Glomerular endothelial cell (primary cell): ENCODE measurements around the gene NLRP12. TPM values are rescaled to one million over a fixed set of nuclear protein-coding genes. Genes with fewer than 3 reads are reported as not detected.
"Not testable (repeated sequence)": the region's sequence is repeated elsewhere in the genome, so short reads cannot be mapped to it uniquely, and the experiment has no call there.

Source experiments
- DNase-seq: peaks from one replicate; pipeline ENCODE4 v3.0.0-alpha.2; 2011; ENCODE audit warnings: low read depth, low spot score; ENCODE audit errors: extremely low read depth
- total RNA-seq: library from RNA; depleted of rRNA; stranded (reverse); fragments of >200 nt; gene quantifications from 2 replicates; pipeline ENCODE4 v1.2.3, GENCODE V29; 2015

Gene NLRP12, protein sequence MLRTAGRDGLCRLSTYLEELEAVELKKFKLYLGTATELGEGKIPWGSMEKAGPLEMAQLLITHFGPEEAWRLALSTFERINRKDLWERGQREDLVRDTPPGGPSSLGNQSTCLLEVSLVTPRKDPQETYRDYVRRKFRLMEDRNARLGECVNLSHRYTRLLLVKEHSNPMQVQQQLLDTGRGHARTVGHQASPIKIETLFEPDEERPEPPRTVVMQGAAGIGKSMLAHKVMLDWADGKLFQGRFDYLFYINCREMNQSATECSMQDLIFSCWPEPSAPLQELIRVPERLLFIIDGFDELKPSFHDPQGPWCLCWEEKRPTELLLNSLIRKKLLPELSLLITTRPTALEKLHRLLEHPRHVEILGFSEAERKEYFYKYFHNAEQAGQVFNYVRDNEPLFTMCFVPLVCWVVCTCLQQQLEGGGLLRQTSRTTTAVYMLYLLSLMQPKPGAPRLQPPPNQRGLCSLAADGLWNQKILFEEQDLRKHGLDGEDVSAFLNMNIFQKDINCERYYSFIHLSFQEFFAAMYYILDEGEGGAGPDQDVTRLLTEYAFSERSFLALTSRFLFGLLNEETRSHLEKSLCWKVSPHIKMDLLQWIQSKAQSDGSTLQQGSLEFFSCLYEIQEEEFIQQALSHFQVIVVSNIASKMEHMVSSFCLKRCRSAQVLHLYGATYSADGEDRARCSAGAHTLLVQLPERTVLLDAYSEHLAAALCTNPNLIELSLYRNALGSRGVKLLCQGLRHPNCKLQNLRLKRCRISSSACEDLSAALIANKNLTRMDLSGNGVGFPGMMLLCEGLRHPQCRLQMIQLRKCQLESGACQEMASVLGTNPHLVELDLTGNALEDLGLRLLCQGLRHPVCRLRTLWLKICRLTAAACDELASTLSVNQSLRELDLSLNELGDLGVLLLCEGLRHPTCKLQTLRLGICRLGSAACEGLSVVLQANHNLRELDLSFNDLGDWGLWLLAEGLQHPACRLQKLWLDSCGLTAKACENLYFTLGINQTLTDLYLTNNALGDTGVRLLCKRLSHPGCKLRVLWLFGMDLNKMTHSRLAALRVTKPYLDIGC
- 1.1 and 2.6 TPM in 2 replicates for total RNA-seq

- no peak for DNase-seq
Measured at GRCh38 chr19:53824134-53824611, at the start of gene NLRP12. TSS of gene NLRP12 (minus strand) at chr19:53824314. CDS start at chr19:53824174, 140 bp downstream.

GRCh38 chr19:53872762-53873161 lies 48.6 kb upstream of the NLRP12 start:
- DNase-seq: no peak

- no peak for DNase-seq
Measured at GRCh38 chr19:53871454-53871853, 47.3 kb upstream of the NLRP12 start.

DNA sequence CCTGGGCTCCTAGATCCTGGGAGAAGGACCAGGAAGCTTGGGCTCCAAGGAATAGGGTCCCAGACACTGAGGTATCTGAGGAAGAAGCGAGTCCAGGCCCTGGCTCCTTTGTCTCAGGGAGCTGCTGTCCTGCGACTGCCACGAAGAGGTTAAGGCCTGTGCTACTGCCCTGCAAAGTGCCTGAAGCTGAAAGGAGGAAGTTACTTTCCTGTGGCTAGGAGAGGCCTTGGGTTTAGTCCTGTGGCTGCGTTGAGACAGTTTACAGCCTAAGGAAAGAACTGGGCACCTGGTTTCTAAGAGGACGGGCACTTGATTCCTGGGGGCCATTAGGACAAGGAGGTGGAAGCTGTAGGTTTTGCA lies 46.4 kb upstream of the NLRP12 start:
- DNase-seq: no peak

- not testable (repeated sequence) for DNase-seq
Measured at GRCh38 chr19:53869805-53870484, 45.8 kb upstream of the NLRP12 start.

GRCh38 chr19:53868892-53869804 lies 45.0 kb upstream of the NLRP12 start:
- DNase-seq: no peak

GRCh38 chr19:53868091-53868891 lies 44.2 kb upstream of the NLRP12 start:
- no peak for DNase-seq

- peak; percentile 87 for DNase-seq
Measured at GRCh38 chr19:53867225-53868090, 43.3 kb upstream of the NLRP12 start, which contains the start of gene MYADM. TSS of gene MYADM (plus strand) at chr19:53867883. CDS start at chr19:53873530, 5,647 bp downstream.

GRCh38 chr19:53866865-53867224 lies 42.7 kb upstream of the NLRP12 start:
- DNase-seq: no peak

- DNase-seq: no peak
Measured at GRCh38 chr19:53865918-53866864, 42.1 kb upstream of the NLRP12 start.

- DNase-seq: no peak
Measured at GRCh38 chr19:53865523-53865917, 41.4 kb upstream of the NLRP12 start.

DNA sequence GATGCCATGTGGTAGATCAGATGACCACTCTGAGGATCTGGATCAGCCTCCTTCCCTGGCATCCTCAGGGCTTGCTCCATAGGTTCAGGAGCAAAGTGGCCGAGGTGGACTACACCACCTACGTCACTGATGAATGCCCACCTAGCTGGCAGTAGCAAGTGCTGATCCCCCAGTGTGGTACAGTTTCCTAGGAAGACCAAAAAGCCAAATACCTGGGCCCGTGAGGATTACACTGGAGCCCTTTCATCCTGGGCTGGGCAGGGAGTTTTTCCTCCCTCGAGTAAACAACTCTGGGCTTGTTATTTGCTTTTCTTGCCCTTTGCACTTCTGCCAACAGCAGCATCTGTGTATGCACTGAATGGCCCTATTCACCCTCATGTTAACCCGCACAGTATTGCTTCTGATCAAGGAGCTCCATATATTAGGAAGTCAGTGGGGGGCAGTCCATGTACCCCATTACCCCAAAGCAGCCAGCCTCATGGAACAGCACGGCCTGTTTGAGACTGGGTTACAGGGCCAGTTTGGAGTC lies 40.3 kb upstream of the NLRP12 start:
- no peak for DNase-seq

DNA sequence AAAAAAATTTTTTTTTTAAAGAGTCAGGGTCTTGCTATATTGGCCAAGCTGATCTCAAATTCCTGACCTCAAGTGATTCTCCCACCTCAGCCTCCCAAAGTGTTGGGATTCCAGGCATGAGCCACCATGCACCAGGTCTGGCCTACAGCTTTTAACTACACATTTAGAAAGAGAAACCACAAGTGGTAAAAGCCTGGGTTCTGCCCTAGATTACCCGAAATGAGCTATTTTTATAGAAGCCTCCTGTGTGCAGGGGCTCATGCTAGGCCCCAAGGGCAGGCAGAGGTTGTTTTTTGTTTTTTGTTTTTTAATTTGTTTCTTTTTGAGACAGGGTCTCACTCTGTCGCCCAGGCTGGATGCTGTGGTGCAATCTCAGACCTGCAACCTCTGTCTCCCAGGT lies 29.6 kb upstream of the NLRP12 start:
- DNase-seq: no peak

DNA sequence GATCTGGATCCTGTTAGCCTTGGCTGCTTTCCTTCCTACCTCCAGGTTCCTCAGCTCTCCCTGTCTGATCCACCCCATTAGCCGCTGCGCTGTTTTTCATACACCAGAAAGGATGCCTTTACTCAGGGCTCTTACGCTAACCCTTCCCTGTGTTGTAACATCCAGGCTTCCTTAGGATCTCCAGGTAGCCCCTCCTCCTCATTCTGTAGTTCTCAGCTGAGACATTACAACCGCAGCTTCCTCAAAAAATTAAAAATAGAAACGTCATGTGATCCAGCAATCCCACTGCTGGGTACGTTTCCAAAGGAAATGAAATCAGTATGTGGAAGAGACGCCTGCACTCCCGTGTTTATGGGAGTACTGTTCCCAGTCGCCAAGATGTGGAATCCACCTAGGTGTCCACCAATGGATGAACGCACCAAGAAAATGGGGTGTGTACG lies 25.1 kb upstream of the NLRP12 start:
- peak; percentile 82 for DNase-seq

- DNase-seq: no peak
Measured at GRCh38 chr19:53847555-53847954, 23.4 kb upstream of the NLRP12 start.

- DNase-seq: no peak
Measured at GRCh38 chr19:53844849-53845246, 20.7 kb upstream of the NLRP12 start.
